Body of pancreas (tissue), 4 donors: ENCODE results near the gene SLC22A24. TPM values are rescaled to one million over a fixed set of nuclear protein-coding genes. Genes with fewer than 3 reads are reported as not detected.
"Not testable (repeated sequence)": the region's sequence is repeated elsewhere in the genome, so short reads cannot be mapped to it uniquely, and the experiment has no call there.

Experiments used
- ATAC-seq: fragments of 150-250 bp; one replicate; pipeline ENCODE4 v1.9.1; 2016
- DNase-seq, 4 donors: peaks; one replicate each; pipeline ENCODE4 v3.0.0-alpha.2; 2019
- H3K27ac ChIP-seq, 4 donors: fragments of 200-600 bp; sonication (generic); 1 replicate in 3 of 4; 2 replicates in 1 of 4; pipeline versions ENCODE4 v1.5.1 to v1.6.1; 2016 to 2019; ENCODE audit warnings: mild to moderate bottlenecking in 1 of 4, mixed read lengths in 1 of 4, moderate library complexity in 1 of 4
- H3K27me3 ChIP-seq, 2 donors: fragments of 200-600 bp; sonication (generic); one replicate each; pipeline ENCODE4 v1.6.0; 2016; ENCODE audit warnings: mild to moderate bottlenecking in 1 of 2
- H3K36me3 ChIP-seq, 2 donors: fragments of 200-600 bp; sonication (generic); replicated peaks in 1 of 2; 2 replicates each; pipeline ENCODE4 v1.5.1; 2016; ENCODE audit warnings: low read depth in 2 of 2; ENCODE audit not compliant: insufficient read depth in 1 of 2
- H3K4me1 ChIP-seq: fragments of 200-600 bp; sonication (generic); one replicate; pipeline ENCODE4 v1.6.0; 2016
- H3K4me3 ChIP-seq, 2 donors: fragments of 200-600 bp; sonication (generic); 1 replicate in 1 of 2; 2 replicates in 1 of 2; pipeline ENCODE4 v1.5.1; 2016 to 2019
- H3K9me3 ChIP-seq, 3 donors: fragments of 200-600 bp; sonication (generic); 1 replicate in 2 of 3; 2 replicates in 1 of 3; pipeline ENCODE4 v1.5.1; 2016
- POLR2A ChIP-seq, 3 donors: fragments of 450-650 bp; IDR thresholded peaks; one replicate each; pipeline ENCODE4 v1.6.1; 2016; ENCODE audit warnings: antibody characterized with exemption in 3 of 3, mild to moderate bottlenecking in 2 of 3
- WGBS, 2 donors: methylation state at CpG; one replicate each; pipeline ENCODE4 v1.1.5; 2017; 5-methylcytosine and 5-hydroxymethylcytosine counted together
- intact Hi-C: fragments of 100-400 bp; cut with DNase I; formaldehyde crosslinking; loops from one replicate; pipeline ENCODE4 v1.15.1; 2023
- total RNA-seq, 2 donors: library from RNA; depleted of rRNA; stranded (reverse); fragments of >200 nt; gene quantifications; one replicate each; pipeline ENCODE4 v1.1.0, GENCODE V29; 2016
- TF ChIP-seq, protein P1 (sequence below), 7 experiments: fragments of 450-650 bp in 4 of 7; fragments of 200-600 bp in 3 of 7; sonication (generic) in 3 of 7; IDR thresholded peaks; one replicate each; pipeline ENCODE4 v1.5.1; 2016 to 2019; ENCODE audit warnings: antibody characterized with exemption in 7 of 7

The SLC22A24 gene
- total RNA-seq, 2 donors from 2014 or later: not detected

DNA sequence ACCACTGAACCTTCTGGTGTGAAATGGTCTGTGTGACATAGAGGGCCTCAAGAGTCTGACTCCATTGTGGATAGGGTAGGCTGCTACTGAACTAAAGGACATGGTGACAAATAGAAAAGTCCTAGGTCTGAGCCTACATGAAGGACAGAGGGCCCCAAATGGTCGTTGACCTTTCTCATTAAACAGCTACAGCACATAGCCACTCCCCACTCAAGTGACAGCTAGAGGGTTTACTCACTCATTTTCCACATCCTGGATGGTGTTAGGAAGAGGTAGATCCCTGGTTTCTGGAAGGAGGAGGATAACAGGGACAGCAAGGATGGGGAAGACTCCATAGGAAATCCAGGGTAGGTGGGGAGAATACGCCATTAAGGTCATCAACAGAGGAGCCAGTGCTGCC is 63.3 kb downstream of the SLC22A24 start:
- WGBS, 2 donors: 61 to 64% methylated on average over 2 of the region's 2 CpGs

DNA sequence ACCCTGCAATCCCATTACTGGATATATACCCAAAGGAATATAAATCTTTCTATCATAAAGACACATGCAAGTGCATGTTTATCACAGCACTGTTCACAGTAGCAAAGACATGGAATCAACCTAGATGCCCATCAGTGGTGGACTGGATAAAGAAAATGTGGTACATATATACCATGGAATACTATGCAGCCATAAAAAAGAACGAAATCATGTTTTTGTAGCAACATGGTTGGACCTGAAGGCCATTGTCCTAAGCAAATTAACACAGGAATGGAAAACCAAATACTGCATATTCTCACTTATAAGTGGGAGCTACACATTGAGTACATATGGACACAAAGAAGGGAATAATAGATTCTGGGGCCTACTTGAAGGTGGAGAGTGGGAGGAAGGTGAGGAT is 97.8 kb downstream of the SLC22A24 start:
- WGBS, 2 donors: 35 to 46% methylated on average over 1 of the region's 1 CpG
- H3K36me3 ChIP-seq, H3K4me1 ChIP-seq, DNase-seq, ATAC-seq, H3K27ac ChIP-seq, H3K4me3 ChIP-seq, H3K27me3 ChIP-seq, intact Hi-C loops, H3K9me3 ChIP-seq: not testable (repeated sequence)

More for the DNA sequence above, 63.3 kb downstream of the SLC22A24 start:
- TF ChIP-seq, protein P1, sequence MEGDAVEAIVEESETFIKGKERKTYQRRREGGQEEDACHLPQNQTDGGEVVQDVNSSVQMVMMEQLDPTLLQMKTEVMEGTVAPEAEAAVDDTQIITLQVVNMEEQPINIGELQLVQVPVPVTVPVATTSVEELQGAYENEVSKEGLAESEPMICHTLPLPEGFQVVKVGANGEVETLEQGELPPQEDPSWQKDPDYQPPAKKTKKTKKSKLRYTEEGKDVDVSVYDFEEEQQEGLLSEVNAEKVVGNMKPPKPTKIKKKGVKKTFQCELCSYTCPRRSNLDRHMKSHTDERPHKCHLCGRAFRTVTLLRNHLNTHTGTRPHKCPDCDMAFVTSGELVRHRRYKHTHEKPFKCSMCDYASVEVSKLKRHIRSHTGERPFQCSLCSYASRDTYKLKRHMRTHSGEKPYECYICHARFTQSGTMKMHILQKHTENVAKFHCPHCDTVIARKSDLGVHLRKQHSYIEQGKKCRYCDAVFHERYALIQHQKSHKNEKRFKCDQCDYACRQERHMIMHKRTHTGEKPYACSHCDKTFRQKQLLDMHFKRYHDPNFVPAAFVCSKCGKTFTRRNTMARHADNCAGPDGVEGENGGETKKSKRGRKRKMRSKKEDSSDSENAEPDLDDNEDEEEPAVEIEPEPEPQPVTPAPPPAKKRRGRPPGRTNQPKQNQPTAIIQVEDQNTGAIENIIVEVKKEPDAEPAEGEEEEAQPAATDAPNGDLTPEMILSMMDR (IDR thresholded peaks at IDR 0.05): no peak
- no peak for TF ChIP-seq POLR2A (IDR thresholded peaks at IDR 0.05)
- Histone ChIP-seq H3K36me3 (no peaks in the 10 kb centered on the region), H3K4me3 (no peak overlapping the region), H3K27me3 (no peaks in the 10 kb centered on the region), H3K4me1 (no peaks in the 10 kb centered on the region), H3K9me3 (no peaks in the 10 kb centered on the region), H3K27ac (no peak overlapping the region)
- DNase-seq: no peak
- intact Hi-C loops: no loop called here
- no peak for ATAC-seq

DNA sequence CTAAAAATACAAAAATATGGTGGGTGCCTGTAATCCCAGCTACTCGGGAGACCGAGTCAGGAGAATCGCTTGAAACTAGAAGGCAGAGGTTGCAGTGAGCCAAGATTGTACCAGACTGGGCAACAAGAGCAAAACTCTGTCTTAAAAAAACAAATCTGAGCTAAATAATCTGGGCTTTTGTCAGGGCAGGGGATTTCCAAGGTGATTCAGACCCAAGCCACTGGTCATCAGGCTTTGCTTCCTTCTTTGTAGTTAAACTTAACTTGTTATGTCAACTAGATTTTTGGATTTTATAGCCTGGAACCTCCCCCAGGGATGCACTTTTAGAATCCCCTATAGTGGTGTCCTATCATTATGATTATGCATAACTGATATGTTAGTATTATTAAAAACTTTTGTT is 101.4 kb downstream of the SLC22A24 start:
- no peaks in the 10 kb centered on the region for H3K27me3 ChIP-seq
- WGBS, 2 donors: 89 to 90% methylated on average over 3 of the region's 3 CpGs
- no peak for TF ChIP-seq POLR2A (IDR thresholded peaks at IDR 0.05)
- TF ChIP-seq, protein P1 (IDR thresholded peaks at IDR 0.05): no peak
- ATAC-seq (no peak), DNase-seq (no peak)
- H3K4me3 ChIP-seq: no peak overlapping the region
- no peaks in the 10 kb centered on the region for H3K36me3 ChIP-seq
- no peaks in the 10 kb centered on the region for H3K4me1 ChIP-seq
- intact Hi-C loops: no loop called here
- H3K27ac ChIP-seq: no peak overlapping the region
- H3K9me3 ChIP-seq: no peaks in the 10 kb centered on the region

DNA sequence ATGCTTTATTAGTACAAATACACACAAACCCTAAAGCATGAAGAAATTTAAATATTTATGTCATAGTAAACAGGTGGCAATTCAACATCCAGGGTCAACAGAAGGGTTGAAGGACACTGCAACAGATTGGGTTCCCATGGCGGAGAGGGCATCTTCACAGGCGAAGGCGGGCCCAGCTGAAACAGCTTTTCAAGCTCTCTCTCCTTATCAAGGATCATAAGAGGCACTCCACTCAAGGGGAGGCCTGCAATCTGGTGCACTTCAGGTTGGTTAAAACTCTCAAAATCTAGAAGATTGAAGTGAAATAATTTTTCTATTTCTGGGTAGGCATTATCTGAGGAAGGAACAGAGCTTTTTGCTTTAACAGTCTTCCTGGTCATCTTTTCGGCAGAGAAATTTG is 111.6 kb downstream of the SLC22A24 start:
- intact Hi-C loops: no loop called here
- no peak overlapping the region for H3K4me3 ChIP-seq
- ATAC-seq: no peak
- TF ChIP-seq, protein P1 (IDR thresholded peaks at IDR 0.05): no peak
- no peak for TF ChIP-seq POLR2A (IDR thresholded peaks at IDR 0.05)
- H3K4me1 ChIP-seq: no peaks in the 10 kb centered on the region
- DNase-seq: no peak
- no peaks in the 10 kb centered on the region for H3K27me3 ChIP-seq
- WGBS, 2 donors: 93 to 96% methylated on average over 4 of the region's 4 CpGs
- no peaks in the 10 kb centered on the region for H3K36me3 ChIP-seq
- no peak overlapping the region for H3K27ac ChIP-seq
- no peaks in the 10 kb centered on the region for H3K9me3 ChIP-seq

Other genes with a start within 250 kb of the SLC22A24 start
- gene CHRM1, start 222.9 kb downstream of the SLC22A24 start, total RNA-seq: not detected
- not detected for gene SLC22A6, start 159.3 kb downstream of the SLC22A24 start, total RNA-seq
- not detected for gene SLC22A8, start 128.4 kb downstream of the SLC22A24 start, total RNA-seq
- gene SLC22A25, start 99.4 kb upstream of the SLC22A24 start, total RNA-seq: not detected
- under 1 TPM in 1 of 2 donors, not detected in 1; 0.66 TPM for gene SLC22A9, start 225.6 kb upstream of the SLC22A24 start, total RNA-seq